ENCODE measurements around the gene USHBP1. TPM values are rescaled to one million over a fixed set of nuclear protein-coding genes. Genes with fewer than 3 reads are reported as not detected.

USHBP1 gene
- total RNA-seq, 2 donors from 2014 or later: 3.5 to 8.4 TPM

GRCh38 chr19:17209126-17210036 lies 55.2 kb downstream of the USHBP1 start:
- 74% methylated on average over 24 of the region's 28 CpGs for WGBS
- Histone ChIP-seq H3K27ac (no peak overlapping the region), H3K36me3 (no peaks in the 10 kb centered on the region), H3K4me3 (no peak overlapping the region), H3K9me3 (no peaks in the 10 kb centered on the region), H3K27me3 (replicated peaks; ENCODE audit: insufficient read depth) (no peaks in the 10 kb centered on the region), H3K4me1 (replicated peaks) (no peaks in the 10 kb centered on the region)
- DNase-seq (ENCODE audit: low spot score): no peak
- no peak for TF ChIP-seq POLR2AphosphoS5 (IDR thresholded peaks at IDR 0.05)
- TF ChIP-seq POLR2A (IDR thresholded peaks at IDR 0.05): no peak
- TF ChIP-seq CTCF (IDR thresholded peaks at IDR 0.05): no peak
- intact Hi-C loops (cut with DNase I): loop anchor here (5.0 kb wide), 1 partner anchor 73 kb away; the partner anchor contains the start of gene ANKLE1

- Histone ChIP-seq H3K27ac (no peak overlapping the region), H3K36me3 (peaks cover 3 to 5% of the 10 kb centered on the region in 2 donors), H3K4me1 (replicated peaks) (no peaks in the 10 kb centered on the region), H3K9me3 (no peaks in the 10 kb centered on the region), H3K4me3 (no peak overlapping the region), H3K27me3 (replicated peaks; ENCODE audit: insufficient read depth) (no peaks in the 10 kb centered on the region)
- TF ChIP-seq POLR2A (IDR thresholded peaks at IDR 0.05) (no peak), POLR2AphosphoS5 (IDR thresholded peaks at IDR 0.05) (no peak), CTCF (IDR thresholded peaks at IDR 0.05) (no peak)
- 95% methylated on average over 24 of the region's 25 CpGs for WGBS
- no peak for DNase-seq (ENCODE audit: low spot score)
- intact Hi-C loops (cut with DNase I): loop anchor here (5.0 kb wide), 1 partner anchor 75 kb away; the partner anchor contains the start of gene ANKLE1
These were observed 57.6 kb downstream of the USHBP1 start for GRCh38 chr19:17206736-17207581.

- no peaks in the 10 kb centered on the region for H3K27me3 ChIP-seq (replicated peaks; ENCODE audit: insufficient read depth)
- H3K27ac ChIP-seq: no peak overlapping the region
- WGBS: 72% methylated on average over 17 of the region's 27 CpGs
- H3K4me1 ChIP-seq (replicated peaks): no peaks in the 10 kb centered on the region
- intact Hi-C loops (cut with DNase I): loop anchor here (5.0 kb wide), 1 partner anchor 77 kb away; the partner anchor contains the start of gene ANKLE1
- DNase-seq (ENCODE audit: low spot score): peak; percentile 46
- no peak for TF ChIP-seq POLR2A (IDR thresholded peaks at IDR 0.05)
- TF ChIP-seq POLR2AphosphoS5 (IDR thresholded peaks at IDR 0.05): peak; percentile 10
- peak in 3 of 4 experiments; percentile 45 to 72 (median 71) for TF ChIP-seq CTCF (IDR thresholded peaks at IDR 0.05)
- no peak overlapping the region for H3K4me3 ChIP-seq
- no peaks in the 10 kb centered on the region for H3K9me3 ChIP-seq
- peaks cover 4 to 18% of the 10 kb centered on the region in 2 donors for H3K36me3 ChIP-seq
These were observed 59.1 kb downstream of the USHBP1 start for GRCh38 chr19:17205237-17206140.

- no peak overlapping the region for H3K27ac ChIP-seq
- no peak for TF ChIP-seq POLR2AphosphoS5 (IDR thresholded peaks at IDR 0.05)
- TF ChIP-seq CTCF (IDR thresholded peaks at IDR 0.05): no peak
- TF ChIP-seq POLR2A (IDR thresholded peaks at IDR 0.05): no peak
- no peak for DNase-seq (ENCODE audit: low spot score)
- H3K9me3 ChIP-seq: no peaks in the 10 kb centered on the region
- 95% methylated on average over 17 of the region's 17 CpGs for WGBS
- no peaks in the 10 kb centered on the region for H3K27me3 ChIP-seq (replicated peaks; ENCODE audit: insufficient read depth)
- no peaks in the 10 kb centered on the region for H3K4me1 ChIP-seq (replicated peaks)
- peaks cover 4 to 30% of the 10 kb centered on the region in 2 donors for H3K36me3 ChIP-seq
- intact Hi-C loops (cut with DNase I): no loop called here
- H3K4me3 ChIP-seq: no peak overlapping the region
These were observed 61.8 kb downstream of the USHBP1 start for GRCh38 chr19:17202713-17203112.

Measured in prostate gland (tissue), 2 donors.